Keratinocyte (primary cell): ENCODE measurements around the gene MRPL52.

Source experiments
- CTCF ChIP-seq, 3 experiments: IDR thresholded peaks in 1 of 3; conservative IDR thresholded peaks in 1 of 3; optimal IDR thresholded peaks in 1 of 3; 2 replicates in 2 of 3; 3 replicates in 1 of 3; pipeline versions ENCODE3 to v1.5.1; 2011; ENCODE audit warnings: low read length in 3 of 3, mild to moderate bottlenecking in 3 of 3, moderate library complexity in 2 of 3, control low read depth in 1 of 3, inconsistent platforms in 1 of 3; ENCODE audit not compliant: insufficient read depth in 2 of 3; ENCODE audit errors: extremely low read depth in 1 of 3
- EZH2 ChIP-seq: IDR thresholded peaks from one replicate; pipeline ENCODE4 v1.6.1; 2012; ENCODE audit warnings: inconsistent platforms, mild to moderate bottlenecking, low read length, moderate library complexity

- TF ChIP-seq EZH2 (no peak), CTCF (optimal IDR thresholded peaks at IDR 0.05 in 1 of 3, IDR thresholded peaks at IDR 0.05 in 1 of 3, conservative IDR thresholded peaks at IDR 0.05 in 1 of 3; ENCODE audit: extremely low read depth in 1 of 3, insufficient read depth in 2 of 3, low read length in 3 of 3) (no peak)
Observed at GRCh38 chr14:22842211-22843122, 12.8 kb downstream of the MRPL52 start.
